HG02588 (cell line): ENCODE results near the gene CACNB2.
"Not testable (repeated sequence)": the region's sequence is repeated elsewhere in the genome, so short reads cannot be mapped to it uniquely, and the experiment has no call there.

Source experiments
- ATAC-seq: cut with Tn5 transposase; IDR thresholded peaks from one replicate; pipeline ENCODE4 v1.9.1; 2021; ENCODE audit warnings: mild to moderate bottlenecking, moderate library complexity; ENCODE audit not compliant: unreplicated experiment

The CACNB2 gene

GRCh38 chr10:18554479-18554878 lies 414.3 kb downstream of the CACNB2 start:
- no peak for ATAC-seq

GRCh38 chr10:18556522-18557147 lies 416.4 kb downstream of the CACNB2 start:
- no peak for ATAC-seq

- ATAC-seq: no peak
Observed at GRCh38 chr10:18557960-18558359, 417.7 kb downstream of the CACNB2 start.

- no peak for ATAC-seq
Observed at GRCh38 chr10:18561861-18562551, 421.8 kb downstream of the CACNB2 start.

GRCh38 chr10:18563003-18563726 lies 422.9 kb downstream of the CACNB2 start:
- ATAC-seq: no peak

GRCh38 chr10:18565006-18565405 lies 424.8 kb downstream of the CACNB2 start:
- no peak for ATAC-seq

- no peak for ATAC-seq
Observed at GRCh38 chr10:18566177-18566576, 426.0 kb downstream of the CACNB2 start.

- no peak for ATAC-seq
Observed at GRCh38 chr10:18567343-18567856, 427.2 kb downstream of the CACNB2 start.

GRCh38 chr10:18570386-18570785 lies 430.2 kb downstream of the CACNB2 start:
- ATAC-seq: not testable (repeated sequence)

GRCh38 chr10:18571076-18571475 lies 430.9 kb downstream of the CACNB2 start:
- no peak for ATAC-seq

- no peak for ATAC-seq
Observed at GRCh38 chr10:18571780-18572179, 431.6 kb downstream of the CACNB2 start.

- no peak for ATAC-seq
Observed at GRCh38 chr10:18572959-18573561, 432.8 kb downstream of the CACNB2 start.

GRCh38 chr10:18576586-18576985 lies 436.4 kb downstream of the CACNB2 start:
- ATAC-seq: no peak

GRCh38 chr10:18577823-18578685 lies 437.8 kb downstream of the CACNB2 start:
- ATAC-seq: no peak

GRCh38 chr10:18582803-18583202 lies 442.6 kb downstream of the CACNB2 start:
- no peak for ATAC-seq

- no peak for ATAC-seq
Observed at GRCh38 chr10:18583575-18584270, 443.5 kb downstream of the CACNB2 start.

- not testable (repeated sequence) for ATAC-seq
Observed at GRCh38 chr10:18586637-18587036, 446.4 kb downstream of the CACNB2 start.

- ATAC-seq: not testable (repeated sequence)
Observed at GRCh38 chr10:18591141-18591540, 450.9 kb downstream of the CACNB2 start.
